Lower leg skin (tissue), 4 donors: Measurements from ENCODE around the gene PABPN1. TPM values are rescaled to one million over a fixed set of nuclear protein-coding genes. Genes with fewer than 3 reads are reported as not detected.

Experiments used
- DNase-seq, 2 donors: peaks; one replicate each; pipeline ENCODE4 v3.0.0-alpha.2; 2019; ENCODE audit warnings: low spot score in 2 of 2
- H3K4me3 ChIP-seq: fragments of 200-600 bp; sonication (generic); 2 replicates; pipeline ENCODE4 v1.5.1; 2017; ENCODE audit warnings: mild to moderate bottlenecking, low read depth; ENCODE audit not compliant: poor library complexity, severe bottlenecking
- POLR2A ChIP-seq, 2 donors: fragments of 450-650 bp; IDR thresholded peaks; one replicate each; pipeline ENCODE4 v1.6.1; 2016 to 2017; ENCODE audit warnings: antibody characterized with exemption in 2 of 2, mild to moderate bottlenecking in 1 of 2, moderate library complexity in 1 of 2
- WGBS, 2 donors: methylation state at CpG; one replicate each; pipeline ENCODE4 v1.1.5; 2018; 5-methylcytosine and 5-hydroxymethylcytosine counted together
- intact Hi-C: fragments of 100-400 bp; cut with DNase I; formaldehyde crosslinking; loops from one replicate; pipeline ENCODE4 v1.15.0; 2023; ENCODE audit warnings: low total_unique reads
- total RNA-seq, 4 donors: library from RNA; depleted of rRNA; stranded (reverse); fragments of >200 nt; gene quantifications; one replicate each; pipeline ENCODE4 v1.1.0, GENCODE V29; 2016
- TF ChIP-seq, protein P1 (sequence below), 3 donors: fragments of 450-650 bp; IDR thresholded peaks; one replicate each; pipeline ENCODE4 v1.5.1; 2016; ENCODE audit warnings: antibody characterized with exemption in 3 of 3, mild to moderate bottlenecking in 3 of 3, moderate library complexity in 2 of 3

PABPN1 gene
- total RNA-seq, 4 donors from 2014 or later, result 25.5 to 65.8 (median 39.9) TPM

DNA sequence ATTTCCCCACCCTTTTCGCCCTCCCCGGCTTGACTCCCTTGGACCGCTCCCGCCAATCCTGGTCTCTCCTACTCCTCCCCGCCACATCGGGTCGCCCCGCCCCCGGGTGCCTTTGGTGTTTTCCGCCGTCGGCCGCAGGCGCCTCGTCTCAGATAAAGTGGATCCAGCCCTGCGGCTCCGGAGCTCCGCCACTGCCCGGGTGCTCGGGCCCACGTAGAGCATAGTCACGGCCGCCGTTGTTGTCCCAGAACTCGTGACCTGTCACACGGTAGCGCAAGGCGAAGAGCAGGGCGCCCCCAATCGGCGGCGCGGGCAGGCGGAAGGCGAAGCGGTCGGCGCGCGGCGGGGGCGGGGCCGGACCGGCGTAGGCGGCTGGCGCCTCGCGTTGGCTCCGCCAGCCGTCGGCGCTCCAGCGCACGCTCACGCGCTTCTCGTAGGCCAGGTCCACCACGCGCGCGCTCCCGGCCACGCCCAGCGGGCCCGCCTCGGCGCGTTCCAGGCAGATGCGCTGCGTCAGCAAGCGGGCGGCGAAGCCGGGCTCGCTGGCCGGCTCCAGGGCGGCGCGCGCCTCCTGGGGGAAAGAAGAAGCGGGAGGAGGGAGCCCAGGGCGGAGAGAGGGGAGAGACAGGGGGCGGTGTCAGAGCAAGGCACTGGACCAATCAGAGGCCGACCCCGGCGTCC lies 19.8 kb upstream of the PABPN1 start:
- peak overlapping the region; percentile 39 for H3K4me3 ChIP-seq
- TF ChIP-seq, protein P1, sequence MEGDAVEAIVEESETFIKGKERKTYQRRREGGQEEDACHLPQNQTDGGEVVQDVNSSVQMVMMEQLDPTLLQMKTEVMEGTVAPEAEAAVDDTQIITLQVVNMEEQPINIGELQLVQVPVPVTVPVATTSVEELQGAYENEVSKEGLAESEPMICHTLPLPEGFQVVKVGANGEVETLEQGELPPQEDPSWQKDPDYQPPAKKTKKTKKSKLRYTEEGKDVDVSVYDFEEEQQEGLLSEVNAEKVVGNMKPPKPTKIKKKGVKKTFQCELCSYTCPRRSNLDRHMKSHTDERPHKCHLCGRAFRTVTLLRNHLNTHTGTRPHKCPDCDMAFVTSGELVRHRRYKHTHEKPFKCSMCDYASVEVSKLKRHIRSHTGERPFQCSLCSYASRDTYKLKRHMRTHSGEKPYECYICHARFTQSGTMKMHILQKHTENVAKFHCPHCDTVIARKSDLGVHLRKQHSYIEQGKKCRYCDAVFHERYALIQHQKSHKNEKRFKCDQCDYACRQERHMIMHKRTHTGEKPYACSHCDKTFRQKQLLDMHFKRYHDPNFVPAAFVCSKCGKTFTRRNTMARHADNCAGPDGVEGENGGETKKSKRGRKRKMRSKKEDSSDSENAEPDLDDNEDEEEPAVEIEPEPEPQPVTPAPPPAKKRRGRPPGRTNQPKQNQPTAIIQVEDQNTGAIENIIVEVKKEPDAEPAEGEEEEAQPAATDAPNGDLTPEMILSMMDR (IDR thresholded peaks at IDR 0.05), result peak in 1 of 3 donors; percentile 77
- peak in 1 of 2 donors; percentile 55 for TF ChIP-seq POLR2A (IDR thresholded peaks at IDR 0.05)
- peak; percentile 96 to 99 for DNase-seq
- WGBS, 2 donors, result 1 to 3% methylated on average over 24 to 75 of the region's 87 CpGs
- intact Hi-C loops, result no loop called here

DNA sequence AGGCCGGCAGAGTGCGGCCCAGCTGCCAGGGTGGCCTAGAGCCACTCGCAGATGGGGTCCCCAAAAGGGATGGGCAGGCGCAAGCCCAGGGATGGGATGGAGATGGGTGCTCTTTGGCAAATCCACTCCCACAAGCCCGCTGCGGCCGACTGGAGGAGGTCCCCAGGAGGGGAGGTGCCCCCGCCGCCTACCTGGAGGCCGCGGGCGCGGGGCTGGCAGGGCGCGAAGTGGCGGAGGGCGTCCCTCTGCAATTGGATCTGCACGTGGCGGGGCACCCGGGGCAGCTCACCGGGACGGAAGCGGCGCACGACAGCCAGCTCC lies 19.3 kb upstream of the PABPN1 start:
- DNase-seq, result no peak
- intact Hi-C loops, result no loop called here
- peak overlapping the region; percentile 51 for H3K4me3 ChIP-seq
- TF ChIP-seq, protein P1 (IDR thresholded peaks at IDR 0.05), result peak in 1 of 3 donors; percentile 18
- no peak for TF ChIP-seq POLR2A (IDR thresholded peaks at IDR 0.05)
- WGBS, 2 donors, result 0% methylated on average over 3 of the region's 25 CpGs; no CpG with 5 or more reads in 1 of the 2 donors

DNA sequence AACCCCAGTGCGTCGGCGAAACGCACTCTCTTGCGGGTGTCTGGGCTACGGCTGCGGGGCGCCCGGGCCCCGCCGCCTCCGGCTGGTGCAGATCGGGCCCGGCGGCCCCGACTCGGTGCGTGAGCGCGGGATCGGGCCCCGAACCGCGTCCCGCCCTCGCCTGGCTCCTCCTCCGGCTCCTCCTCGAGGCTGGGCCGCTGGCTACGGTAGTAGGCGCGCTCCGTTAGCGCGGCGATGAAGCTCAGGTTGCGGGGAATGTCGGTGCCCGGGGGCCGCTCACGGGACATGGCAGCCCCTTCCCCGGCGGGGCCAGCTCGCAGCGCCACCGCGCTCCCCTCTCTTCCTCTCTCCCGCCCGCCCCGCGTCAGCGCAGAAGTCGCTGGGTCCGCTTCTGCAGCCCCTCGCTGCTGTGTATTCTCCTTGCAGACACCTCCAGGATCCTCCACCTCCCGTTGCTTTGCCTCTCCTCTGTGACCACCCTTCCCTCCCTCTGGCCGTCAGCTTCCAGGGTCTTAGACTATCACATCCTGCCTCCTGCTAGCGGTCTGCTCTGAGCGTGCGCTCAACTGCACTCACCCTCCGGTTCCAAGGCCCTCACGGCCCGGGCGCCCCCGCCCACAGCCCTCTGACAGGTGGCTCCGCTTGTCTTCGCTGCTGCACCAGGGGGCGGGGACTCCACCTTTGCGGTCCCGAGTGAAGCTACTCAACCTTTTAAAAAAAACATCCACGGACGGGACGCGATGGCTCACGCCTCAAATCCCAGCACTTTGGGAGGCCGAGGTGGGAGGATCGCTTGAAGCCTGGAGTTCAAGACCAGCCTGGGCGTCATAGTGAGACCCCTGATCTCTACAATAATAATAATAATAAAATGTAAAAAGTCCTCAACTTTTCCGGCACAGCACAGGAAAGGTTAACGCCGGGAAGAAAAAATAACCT lies 18.7 kb upstream of the PABPN1 start, which contains the start of gene PPP1R3E:
Gene PPP1R3E, minus strand, starts transcription at position 570 of the 936 bp plus-strand sequence. Its CDS starts 283 bp downstream, at position 287.
- no peak for TF ChIP-seq POLR2A (IDR thresholded peaks at IDR 0.05)
- TF ChIP-seq, protein P1 (IDR thresholded peaks at IDR 0.05), result no peak
- intact Hi-C loops, result no loop called here

DNA sequence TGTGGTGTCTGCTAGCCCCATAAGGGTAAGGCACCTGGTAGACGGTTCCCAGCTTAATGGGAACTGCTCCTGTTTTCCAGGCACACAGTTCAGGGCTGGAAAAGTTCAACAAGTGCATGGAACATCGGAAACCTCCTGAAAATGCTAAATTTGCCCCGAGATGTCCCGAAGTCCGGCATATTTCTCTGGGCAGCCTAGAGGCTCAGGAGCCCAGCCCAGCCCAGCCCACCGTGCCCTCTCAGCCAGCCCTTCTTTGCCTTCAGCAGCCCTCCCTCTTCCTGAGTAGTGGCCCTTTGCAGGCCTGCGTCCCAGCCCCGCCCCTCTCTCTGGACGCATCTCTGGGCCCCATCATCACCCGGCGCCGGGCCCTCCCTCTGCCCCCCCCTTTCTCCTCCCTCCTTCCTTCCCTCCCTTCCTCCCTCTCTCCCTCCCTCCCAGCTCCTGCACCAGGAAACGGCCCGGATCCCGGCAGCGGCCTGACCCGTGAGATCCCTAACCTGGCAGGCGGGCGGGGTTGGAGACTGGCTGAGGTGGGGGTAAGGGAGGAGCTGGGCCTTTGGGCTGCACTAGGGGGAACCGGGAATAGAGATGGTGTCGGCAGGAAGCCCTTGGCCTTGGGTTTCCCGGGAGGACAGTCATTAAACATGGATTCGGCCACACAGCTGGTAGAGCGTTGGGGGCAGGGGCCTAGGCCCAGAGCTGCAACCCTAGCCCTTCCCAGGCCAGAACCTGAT lies 14.7 kb upstream of the PABPN1 start, which contains the start of gene BCL2L2:
Gene BCL2L2, plus strand, starts transcription at position 422 of the 734 bp plus-strand sequence. CDS start 935 bp downstream, outside the sequence.
- peak; percentile 93 to 98 for DNase-seq
- H3K4me3 ChIP-seq, result peak within 1 kb of the TSS; percentile 53
- intact Hi-C loops, result no loop called here
- 1 to 2% methylated on average over 24 of the region's 24 CpGs for WGBS, 2 donors
- peak in 1 of 2 donors; percentile 22 for TF ChIP-seq POLR2A (IDR thresholded peaks at IDR 0.05)
- TF ChIP-seq, protein P1 (IDR thresholded peaks at IDR 0.05), result no peak

More for the DNA sequence above, 18.7 kb upstream of the PABPN1 start, which contains the start of gene PPP1R3E:
- DNase-seq, result peak; percentile 62 to 95
- WGBS, 2 donors, result 3 to 4% methylated on average over 43 to 55 of the region's 81 CpGs
- H3K4me3 ChIP-seq, result peak within 1 kb of the TSS; percentile 51

DNA sequence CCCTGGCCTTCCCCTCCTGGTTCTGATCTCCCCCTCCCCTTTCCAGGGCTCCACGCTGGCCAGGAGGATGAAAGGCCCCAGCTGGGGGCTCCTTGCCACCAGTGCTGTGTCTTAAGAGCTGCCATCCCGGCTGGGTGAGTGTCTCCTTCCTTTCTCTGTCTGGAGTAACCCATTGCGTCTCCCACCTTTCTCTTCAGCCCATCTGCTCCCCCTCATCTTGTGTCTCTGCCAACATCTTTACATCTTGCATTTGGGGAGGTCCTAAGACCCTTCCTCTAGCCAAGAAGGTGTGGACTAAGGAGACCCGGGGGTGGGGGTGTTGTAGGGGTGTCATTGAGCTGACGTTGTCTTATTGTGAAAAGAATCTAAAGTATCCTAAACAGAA lies 14.1 kb upstream of the PABPN1 start:
- intact Hi-C loops, result no loop called here
- peak overlapping the region; percentile 53 for H3K4me3 ChIP-seq
- DNase-seq, result no peak
- 8% methylated on average over 5 of the region's 5 CpGs for WGBS, 2 donors
- TF ChIP-seq, protein P1 (IDR thresholded peaks at IDR 0.05), result no peak
- TF ChIP-seq POLR2A (IDR thresholded peaks at IDR 0.05), result no peak
